Neural progenitor cell (in vitro differentiated cells): ENCODE measurements around the gene LRP2.

Experiments used
- CTCF ChIP-seq: fragments of 200-600 bp; sonication (generic); IDR thresholded peaks from 2 replicates; pipeline ENCODE4 v1.5.1; 2017; ENCODE audit warnings: antibody characterized with exemption, mild to moderate bottlenecking
- EZH2 ChIP-seq: fragments of 200-600 bp; sonication (generic); IDR thresholded peaks from 2 replicates; pipeline ENCODE4 v1.6.1; 2017; ENCODE audit warnings: antibody characterized with exemption, mild to moderate bottlenecking, moderate library complexity
- EZH2phosphoT487 ChIP-seq: fragments of 200-600 bp; sonication (generic); IDR thresholded peaks from 2 replicates; pipeline ENCODE4 v1.6.1; 2017; ENCODE audit warnings: antibody characterized with exemption

DNA sequence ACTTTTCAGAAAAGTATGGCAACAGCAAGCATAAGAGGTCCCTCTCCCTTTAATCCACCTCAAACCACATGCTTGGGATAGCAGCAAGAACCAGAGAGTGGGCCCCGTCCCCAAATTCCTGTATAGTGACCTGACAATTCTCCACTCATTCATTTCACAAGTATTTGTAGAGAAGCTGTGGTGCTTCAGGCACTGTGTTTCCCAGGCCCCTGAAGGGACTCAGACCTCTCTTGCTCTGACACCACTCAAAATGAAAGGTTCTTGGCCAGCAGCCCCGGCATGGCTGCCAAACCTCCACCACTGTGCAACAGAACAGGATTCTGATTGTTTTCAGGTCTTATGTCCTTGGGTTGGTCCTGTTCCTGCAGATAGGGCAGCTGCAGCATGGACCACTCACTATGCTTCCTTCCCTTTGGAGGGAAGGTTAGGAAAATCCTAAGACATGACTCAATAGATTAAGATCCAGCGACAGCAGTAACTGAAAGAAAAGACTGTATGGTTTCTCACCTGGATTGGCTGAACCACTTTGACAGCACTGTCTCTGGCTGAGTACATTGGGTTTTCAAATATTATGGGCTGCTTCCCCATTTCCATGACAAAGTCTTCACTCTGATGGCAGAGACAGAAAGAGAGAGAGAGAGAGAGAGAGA, 225.3 kb downstream of the LRP2 start:
- no peak for TF ChIP-seq CTCF
- TF ChIP-seq EZH2, result no peak
- no peak for TF ChIP-seq EZH2phosphoT487
